Pancreas (tissue), 10 donors: ENCODE measurements around the gene CRACR2B. TPM values are rescaled to one million over a fixed set of nuclear protein-coding genes. Genes with fewer than 3 reads are reported as not detected.

Experiments
- ATAC-seq, 4 donors: fragments of 200-7000 bp; cut with Tn5 transposase; one replicate each; pipeline versions ENCODE4 v1.8.0 to v1.9.1; 2020; ENCODE audit warnings: mild to moderate bottlenecking in 4 of 4, moderate library complexity in 4 of 4
- DNase-seq, 6 donors: peaks; one replicate each; pipeline ENCODE4 v3.0.0-alpha.2; 2020
- FAIRE-seq: peaks from 2 replicates; lab custom pipeline; 2012; peaks lifted over from hg19 to GRCh38; lab: Jason Lieb, UNC
- H3K27ac ChIP-seq, 4 donors: fragments of 200-600 bp; sonication (generic); 1 replicate in 3 of 4; 2 replicates in 1 of 4; pipeline versions ENCODE4 v1.5.0 to v1.8.0; 2020
- H3K27me3 ChIP-seq, 4 donors: fragments of 200-600 bp; one replicate each; pipeline ENCODE4 v1.8.0; 2021
- H3K36me3 ChIP-seq, 3 donors: fragments of 200-600 bp; sonication (generic) in 1 of 3; one replicate each; pipeline versions ENCODE4 v1.5.0 to v1.8.0; 2020 to 2021
- H3K4me1 ChIP-seq, 3 donors: fragments of 200-600 bp; one replicate each; pipeline ENCODE4 v1.8.0; 2021
- H3K4me3 ChIP-seq, 4 donors: fragments of 200-600 bp; sonication (generic) in 2 of 4; one replicate each; pipeline versions ENCODE4 v1.5.0 to v1.8.0; 2020 to 2021
- H3K9me3 ChIP-seq, 4 donors: fragments of 200-600 bp; one replicate each; pipeline ENCODE4 v1.8.0; 2021
- WGBS, 2 donors: extraction: QIAGEN DNeasy Blood & Tissue Kit; methylation state at CpG; one replicate each; pipeline ENCODE4 v1.1.7; 2013; 5-methylcytosine and 5-hydroxymethylcytosine counted together
- intact Hi-C, 3 donors: fragments of 100-400 bp; cut with DNase I; formaldehyde crosslinking; loops; one replicate each; pipeline versions ENCODE4 v1.11.1 to v1.14.2; 2022
- polyA plus RNA-seq, 2 donors: library from polyadenylated mRNA; stranded (reverse); fragments of 200-250 nt; gene quantifications; one replicate each; pipeline ENCODE4 v1.2.3, GENCODE V29; 2013
- total RNA-seq, 6 donors: library from RNA; stranded (reverse); fragmentation: NEBNext Ultra II Directional in 4 of 6; extraction: Animal tissue kit (Norgen Biotek cat#: 25700) in 4 of 6; gene quantifications; one replicate each; pipeline versions ENCODE4 v1.2.1 to v1.2.4, GENCODE V29; 2021 to 2023
- TF ChIP-seq, protein P1 (sequence below), 4 donors: fragments of 200-600 bp; sonication (generic) in 3 of 4; IDR thresholded peaks; one replicate each; pipeline versions ENCODE4 v1.5.0 to v1.8.0; 2021; ENCODE audit warnings: antibody characterized with exemption in 4 of 4
- donor health status: healthy with polysubstance abuse.
- donor health status: DM: no; HTN: no; CAD: no; lungs with moderate emphysema.
- donor health status: DM: no; HTN: no; CAD: no.
- donor health status: control.
- donor health status: control.
- donor health status: Bipolar disorder and iron deficiency.
- donor health status: DM: yes; HTN: yes; CAD: no.
- donor health status: DM: no; HTN: no; CAD: no.
- donor health status: DM: no; HTN: no; CAD: no.
- donor health status: DM: yes; HTN: yes; CAD: no.

CRACR2B gene
- total and polyA plus RNA-seq, 8 donors = 60.6 to 378 (median 125) TPM

DNA sequence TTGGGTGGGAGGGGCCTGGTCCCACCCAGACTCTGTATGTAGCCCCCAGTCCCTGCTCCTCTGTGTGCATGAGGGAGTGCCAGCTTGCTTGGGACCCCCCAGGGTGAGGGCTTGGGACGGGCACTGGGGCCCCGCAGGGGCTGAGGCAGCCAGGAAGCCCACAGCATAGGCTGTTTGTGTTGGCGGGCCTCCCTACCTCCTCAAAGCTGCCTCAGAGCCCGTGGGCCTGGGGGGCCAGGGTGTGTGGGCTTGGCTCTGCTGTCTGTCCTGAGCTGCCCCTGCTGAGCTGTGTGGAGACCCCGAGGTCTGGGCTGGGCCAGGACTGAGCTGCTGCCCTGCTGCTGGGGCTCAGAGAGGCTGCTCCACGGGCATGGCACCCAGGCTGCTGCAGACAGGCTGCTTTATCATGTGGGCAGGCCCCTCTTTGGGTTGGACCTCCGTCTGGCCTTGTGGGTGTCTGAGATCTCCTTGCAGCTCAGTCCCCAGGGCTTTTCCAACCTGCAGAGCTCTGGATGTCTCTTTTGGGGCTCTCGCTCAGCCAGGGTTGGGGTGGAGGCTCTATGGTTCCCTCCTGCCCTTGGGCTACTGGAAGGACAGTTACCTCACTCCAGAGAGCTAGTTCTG, 18.3 kb downstream of the CRACR2B start:
- Histone ChIP-seq H3K4me3 (no peak overlapping the region), H3K27me3 (no peaks in the 10 kb centered on the region), H3K4me1 (peaks cover 4 to 31% (median 30%) of the 10 kb centered on the region in 3 donors), H3K27ac (peak overlapping the region in 1 of 4 donors; percentile 83), H3K36me3 (no peaks in the 10 kb centered on the region), H3K9me3 (no peaks in the 10 kb centered on the region)
- DNase-seq = peak in 1 of 6 donors; percentile 30
- FAIRE-seq = no peak
- intact Hi-C loops = loop anchor here in 2 of 3 donors (2.0 to 5.0 kb wide), 2 partner anchors 205 to 206 kb away; no protein-coding TSS in a partner anchor
- 62 to 70% methylated on average over 8 of the region's 8 CpGs for WGBS, 2 donors
- ATAC-seq = no peak
- TF ChIP-seq, protein P1, sequence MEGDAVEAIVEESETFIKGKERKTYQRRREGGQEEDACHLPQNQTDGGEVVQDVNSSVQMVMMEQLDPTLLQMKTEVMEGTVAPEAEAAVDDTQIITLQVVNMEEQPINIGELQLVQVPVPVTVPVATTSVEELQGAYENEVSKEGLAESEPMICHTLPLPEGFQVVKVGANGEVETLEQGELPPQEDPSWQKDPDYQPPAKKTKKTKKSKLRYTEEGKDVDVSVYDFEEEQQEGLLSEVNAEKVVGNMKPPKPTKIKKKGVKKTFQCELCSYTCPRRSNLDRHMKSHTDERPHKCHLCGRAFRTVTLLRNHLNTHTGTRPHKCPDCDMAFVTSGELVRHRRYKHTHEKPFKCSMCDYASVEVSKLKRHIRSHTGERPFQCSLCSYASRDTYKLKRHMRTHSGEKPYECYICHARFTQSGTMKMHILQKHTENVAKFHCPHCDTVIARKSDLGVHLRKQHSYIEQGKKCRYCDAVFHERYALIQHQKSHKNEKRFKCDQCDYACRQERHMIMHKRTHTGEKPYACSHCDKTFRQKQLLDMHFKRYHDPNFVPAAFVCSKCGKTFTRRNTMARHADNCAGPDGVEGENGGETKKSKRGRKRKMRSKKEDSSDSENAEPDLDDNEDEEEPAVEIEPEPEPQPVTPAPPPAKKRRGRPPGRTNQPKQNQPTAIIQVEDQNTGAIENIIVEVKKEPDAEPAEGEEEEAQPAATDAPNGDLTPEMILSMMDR (IDR thresholded peaks at IDR 0.05) = no peak

DNA sequence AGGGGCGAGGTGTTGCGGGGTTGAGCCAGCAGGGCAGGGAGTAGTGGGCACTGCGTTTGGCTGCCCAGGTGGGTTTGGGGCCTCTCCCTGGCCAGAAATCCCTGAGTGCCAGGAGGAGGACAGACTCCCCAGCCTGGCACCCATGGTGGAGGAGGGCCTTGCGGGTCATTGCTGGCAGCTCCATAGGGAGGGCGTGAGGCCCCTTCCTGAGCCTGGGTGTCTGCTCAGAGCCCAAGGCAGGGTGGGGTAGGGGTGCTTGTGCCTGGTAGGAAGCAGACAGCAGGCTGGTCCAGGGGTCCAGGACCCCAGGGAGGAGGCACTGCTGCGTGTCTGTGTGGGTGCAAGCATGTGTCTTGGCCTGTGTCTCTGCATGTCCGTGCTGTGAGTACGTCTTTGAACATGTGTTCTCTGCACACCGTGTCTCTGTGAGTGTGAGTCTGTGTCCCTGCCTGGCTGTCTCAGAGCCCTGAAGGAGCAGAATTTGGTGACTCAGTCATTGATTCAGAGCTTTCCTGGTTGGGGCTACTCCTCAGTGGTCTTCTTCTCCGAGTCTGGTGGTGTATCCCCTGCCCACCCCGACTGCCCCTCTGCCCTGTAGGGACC, 18.9 kb downstream of the CRACR2B start:
- no peak overlapping the region for H3K27ac ChIP-seq
- DNase-seq (no peak), FAIRE-seq (no peak), ATAC-seq (no peak)
- H3K9me3 ChIP-seq = no peaks in the 10 kb centered on the region
- 79 to 81% methylated on average over 11 of the region's 11 CpGs for WGBS, 2 donors
- no peak overlapping the region for H3K4me3 ChIP-seq
- H3K27me3 ChIP-seq = no peaks in the 10 kb centered on the region
- no peaks in the 10 kb centered on the region for H3K36me3 ChIP-seq
- TF ChIP-seq, protein P1 (IDR thresholded peaks at IDR 0.05) = no peak
- intact Hi-C loops = loop anchor here in 2 of 3 donors (2.0 to 5.0 kb wide), 2 partner anchors 204 to 206 kb away; no protein-coding TSS in a partner anchor
- H3K4me1 ChIP-seq = peaks cover 4 to 26% (median 26%) of the 10 kb centered on the region in 3 donors

DNA sequence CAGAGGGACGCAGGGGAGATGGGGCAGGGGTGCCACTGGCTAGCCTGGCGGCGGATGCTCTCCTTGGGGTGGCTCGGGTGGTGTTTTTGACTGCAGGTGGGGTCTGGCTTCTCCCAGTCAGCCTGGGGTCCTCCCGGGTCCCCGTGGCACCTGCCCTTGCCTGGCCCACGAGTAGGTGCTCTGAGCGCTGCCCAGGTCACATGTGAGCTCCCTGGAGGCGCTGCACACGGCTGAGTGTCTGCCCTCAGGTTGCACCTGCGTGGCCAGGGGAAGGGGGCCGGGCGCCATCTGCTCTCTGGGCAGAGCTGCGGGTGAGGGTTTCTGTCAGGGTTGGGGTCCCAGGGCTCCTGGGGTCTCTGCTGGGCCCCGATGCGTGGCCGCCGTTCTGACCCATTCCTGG, 20.2 kb downstream of the CRACR2B start:
- intact Hi-C loops = loop anchor here in 2 of 3 donors (2.0 to 5.0 kb wide), 2 partner anchors 203 to 204 kb away; no protein-coding TSS in a partner anchor
- no peaks in the 10 kb centered on the region for H3K36me3 ChIP-seq
- H3K9me3 ChIP-seq = no peaks in the 10 kb centered on the region
- peaks cover 4 to 26% (median 26%) of the 10 kb centered on the region in 3 donors for H3K4me1 ChIP-seq
- no peak overlapping the region for H3K4me3 ChIP-seq
- WGBS, 2 donors = 67 to 70% methylated on average over 10 to 18 of the region's 18 CpGs
- H3K27ac ChIP-seq = no peak overlapping the region
- DNase-seq = no peak
- no peak for FAIRE-seq
- TF ChIP-seq, protein P1 (IDR thresholded peaks at IDR 0.05) = no peak
- no peak for ATAC-seq
- H3K27me3 ChIP-seq = no peaks in the 10 kb centered on the region

DNA sequence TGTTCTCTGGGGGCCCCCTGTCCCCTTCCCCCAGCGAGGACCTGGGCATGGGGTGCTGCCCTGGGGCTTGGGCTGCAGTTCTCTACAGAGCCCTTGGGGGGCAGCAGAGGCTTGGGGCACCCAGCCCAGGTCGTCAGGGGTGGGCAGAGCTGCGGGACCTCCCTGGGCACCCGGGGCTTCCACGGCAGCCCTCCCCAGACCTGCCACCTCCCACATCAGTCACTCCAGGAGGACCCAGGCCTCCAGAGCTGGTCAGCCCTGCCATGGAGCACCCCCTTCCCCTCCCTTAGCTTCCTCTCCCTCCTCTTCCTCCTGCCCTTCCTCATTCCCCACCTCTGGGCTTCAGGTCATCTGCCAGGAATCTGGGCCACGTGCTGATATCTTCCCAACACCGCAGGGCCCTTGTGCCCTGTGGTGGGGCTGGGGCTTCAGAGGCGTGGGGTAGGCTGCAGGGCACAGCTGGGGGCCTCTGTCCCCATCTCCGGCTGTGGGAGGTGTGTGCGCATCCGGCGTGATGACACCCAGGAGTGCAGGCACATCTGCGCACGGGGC, 20.7 kb downstream of the CRACR2B start:
- Histone ChIP-seq H3K27me3 (no peaks in the 10 kb centered on the region), H3K9me3 (no peaks in the 10 kb centered on the region), H3K27ac (no peak overlapping the region), H3K36me3 (no peaks in the 10 kb centered on the region), H3K4me1 (peaks cover 4 to 26% (median 25%) of the 10 kb centered on the region in 3 donors), H3K4me3 (no peak overlapping the region)
- FAIRE-seq = no peak
- peak; percentile 19 to 56 (median 54) for ATAC-seq
- intact Hi-C loops = loop anchor here in 1 of 3 donors (5.0 kb wide), 1 partner anchor 204 kb away; no protein-coding TSS in a partner anchor
- WGBS, 2 donors = 32 to 42% methylated on average over 12 to 14 of the region's 14 CpGs
- TF ChIP-seq, protein P1 (IDR thresholded peaks at IDR 0.05) = peak; percentile 86 to 95 (median 92)
- DNase-seq = peak in 3 of 6 donors; percentile 61 to 83 (median 73)
